Spinal cord (tissue), 10 donors: ENCODE data around the gene ZNF76. TPM values are rescaled to one million over a fixed set of nuclear protein-coding genes. Genes with fewer than 3 reads are reported as not detected.

ENCODE experiments used
- DNase-seq, 6 donors: peaks; one replicate each; pipeline versions ENCODE4 v3.0.0 to v3.0.0-alpha.2; 2013 to 2015; ENCODE audit warnings: low spot score in 6 of 6, low read depth in 4 of 6
- H3K27ac ChIP-seq: one replicate; pipeline ENCODE4 v1.5.1; 2013; ENCODE audit warnings: low read depth, low read length, control low read depth
- H3K27me3 ChIP-seq: one replicate; pipeline ENCODE4 v1.6.1; 2013; ENCODE audit warnings: low read length; ENCODE audit not compliant: control insufficient read depth, insufficient read depth
- H3K36me3 ChIP-seq: one replicate; pipeline ENCODE4 v1.6.1; 2013; ENCODE audit warnings: low read length; ENCODE audit not compliant: control insufficient read depth, insufficient read depth
- H3K4me1 ChIP-seq: one replicate; pipeline ENCODE4 v1.6.1; 2013; ENCODE audit warnings: low read length; ENCODE audit not compliant: control insufficient read depth, insufficient read depth
- H3K4me3 ChIP-seq: one replicate; pipeline ENCODE4 v1.5.1; 2013; ENCODE audit warnings: low read depth, low read length, control low read depth
- H3K9me3 ChIP-seq: one replicate; pipeline ENCODE4 v1.6.1; 2013; ENCODE audit warnings: low read length; ENCODE audit not compliant: control insufficient read depth, insufficient read depth
- WGBS: methylation state at CpG from one replicate; pipeline ENCODE4 v1.1.5; 2013; ENCODE audit warnings: missing lambda C conversion rate; ENCODE audit not compliant: insufficient coverage; 5-methylcytosine and 5-hydroxymethylcytosine counted together
- polyA plus RNA-seq, 2 donors: library from polyadenylated mRNA; unstranded; fragments of 120-200 nt; gene quantifications; one replicate each; pipeline ENCODE4 v1.2.1, GENCODE V29; 2013; ENCODE audit not compliant: insufficient read length in 2 of 2
- total RNA-seq, 2 donors: library from RNA; depleted of rRNA in 1 of 2; stranded (reverse); fragments of 120-200 nt in 1 of 2; fragments of >200 nt in 1 of 2; gene quantifications; one replicate each; pipeline versions ENCODE4 v1.2.3 to v1.2.4, GENCODE V29; 2013 to 2014
- donor health status: healthy.

Gene ZNF76
- total and polyA plus RNA-seq, 4 donors = 15.5 to 61.2 (median 37.7) TPM

DNA sequence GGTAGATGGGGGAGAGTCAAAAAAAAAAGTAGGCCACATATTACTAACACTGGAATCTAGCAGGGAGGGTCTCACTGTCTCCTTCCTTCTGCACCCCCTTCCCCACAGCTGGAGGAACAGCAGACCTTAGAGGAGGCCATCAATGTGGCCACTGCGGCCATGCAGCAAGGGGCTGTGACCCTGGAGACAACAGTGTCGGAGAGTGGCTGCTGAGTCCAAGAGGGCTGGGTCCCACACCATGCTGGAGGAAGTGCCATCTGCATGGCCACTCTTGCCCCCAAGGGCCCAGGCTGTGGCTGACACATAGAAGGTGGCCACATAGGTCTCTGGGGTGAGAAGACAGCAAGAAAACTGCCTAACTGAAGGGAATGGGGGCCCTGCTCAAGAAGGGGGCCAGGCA, 35.5 kb downstream of the ZNF76 start:
- Histone ChIP-seq H3K27me3 (no peaks in the 10 kb centered on the region), H3K9me3 (no peaks in the 10 kb centered on the region), H3K4me1 (peaks cover 21% of the 10 kb centered on the region), H3K36me3 (peaks cover 71% of the 10 kb centered on the region), H3K4me3 (no peak overlapping the region), H3K27ac (no peak overlapping the region)
- DNase-seq = no peak
- 94% methylated on average over 2 of the region's 2 CpGs for WGBS

GRCh38 chr6:35295521-35296315, 36.2 kb downstream of the ZNF76 start:
- peak in 1 of 6 donors; percentile 22 for DNase-seq
- peaks cover 64% of the 10 kb centered on the region for H3K36me3 ChIP-seq

GRCh38 chr6:35296931-35297600, 37.5 kb downstream of the ZNF76 start:
- Histone ChIP-seq H3K4me1 (peaks cover 21% of the 10 kb centered on the region), H3K27ac (no peak overlapping the region), H3K9me3 (no peaks in the 10 kb centered on the region), H3K27me3 (no peaks in the 10 kb centered on the region), H3K4me3 (no peak overlapping the region), H3K36me3 (peaks cover 51% of the 10 kb centered on the region)
- DNase-seq = no peak
- 64% methylated on average over 6 of the region's 6 CpGs for WGBS

More at GRCh38 chr6:35295521-35296315, 36.2 kb downstream of the ZNF76 start:
- H3K9me3 ChIP-seq = no peaks in the 10 kb centered on the region
- H3K4me1 ChIP-seq = peaks cover 21% of the 10 kb centered on the region
- 60% methylated on average over 1 of the region's 3 CpGs for WGBS
- H3K4me3 ChIP-seq = no peak overlapping the region
- H3K27ac ChIP-seq = no peak overlapping the region
- H3K27me3 ChIP-seq = no peaks in the 10 kb centered on the region

- WGBS = 37% methylated on average over 32 of the region's 35 CpGs
- peak within 1 kb of the TSS; percentile 13 for H3K4me3 ChIP-seq
Measured at GRCh38 chr6:35297601-35298481, 38.3 kb downstream of the ZNF76 start, which contains the start of gene DEF6. DEF6 (plus strand) TSS chr6:35297818; CDS start chr6:35297857, 39 bp downstream.

DNA sequence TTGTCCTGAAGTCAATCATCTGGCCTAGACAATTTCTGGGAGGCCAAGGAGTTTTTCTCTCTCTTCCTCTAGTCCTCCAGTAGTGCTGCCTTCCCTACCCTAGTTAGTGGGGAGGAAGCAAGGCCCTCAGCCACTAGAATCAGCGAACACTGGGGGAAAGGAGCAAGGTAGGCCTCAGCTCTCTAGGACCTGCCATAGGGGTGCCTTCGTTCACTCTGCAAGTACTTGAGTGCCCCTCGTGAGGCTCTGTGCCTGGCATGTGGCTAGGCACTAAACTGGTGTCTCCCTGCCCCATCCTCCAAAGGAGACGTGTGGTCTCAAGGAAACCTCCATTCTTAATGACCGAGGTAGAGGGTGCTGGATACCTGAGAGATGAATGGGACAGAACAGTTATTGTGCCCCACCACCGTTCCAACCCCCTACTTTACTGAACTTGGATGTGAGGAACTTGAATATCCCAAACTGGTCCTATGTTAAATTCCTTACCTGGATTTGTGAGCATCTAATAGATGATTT, 39.1 kb downstream of the ZNF76 start:
- Histone ChIP-seq H3K27ac (no peak overlapping the region), H3K4me3 (peak overlapping the region; percentile 13)
- 89% methylated on average over 4 of the region's 6 CpGs for WGBS

More at GRCh38 chr6:35297601-35298481, 38.3 kb downstream of the ZNF76 start, which contains the start of gene DEF6:
- peak in 4 of 6 donors; percentile 23 to 79 (median 53) for DNase-seq
- no peaks in the 10 kb centered on the region for H3K9me3 ChIP-seq
- H3K4me1 ChIP-seq = peaks cover 21% of the 10 kb centered on the region
- H3K36me3 ChIP-seq = peaks cover 43% of the 10 kb centered on the region
- no peak within 1 kb of the TSS for H3K27ac ChIP-seq
- no peaks in the 10 kb centered on the region for H3K27me3 ChIP-seq

GRCh38 chr6:35299674-35300073, 40.1 kb downstream of the ZNF76 start:
- peaks cover 31% of the 10 kb centered on the region for H3K36me3 ChIP-seq
- H3K27ac ChIP-seq = no peak overlapping the region
- H3K9me3 ChIP-seq = no peaks in the 10 kb centered on the region
- H3K4me3 ChIP-seq = no peak overlapping the region
- no peaks in the 10 kb centered on the region for H3K27me3 ChIP-seq
- 86% methylated on average over 4 of the region's 4 CpGs for WGBS
- peaks cover 21% of the 10 kb centered on the region for H3K4me1 ChIP-seq
- DNase-seq = no peak

More for the DNA sequence above, 39.1 kb downstream of the ZNF76 start:
- H3K4me1 ChIP-seq = peaks cover 21% of the 10 kb centered on the region
- DNase-seq = no peak
- H3K36me3 ChIP-seq = peaks cover 36% of the 10 kb centered on the region
- H3K27me3 ChIP-seq = no peaks in the 10 kb centered on the region
- no peaks in the 10 kb centered on the region for H3K9me3 ChIP-seq

GRCh38 chr6:35300848-35301247, 41.3 kb downstream of the ZNF76 start:
- Histone ChIP-seq H3K27ac (no peak overlapping the region), H3K4me3 (no peak overlapping the region), H3K4me1 (peaks cover 21% of the 10 kb centered on the region), H3K36me3 (peaks cover 20% of the 10 kb centered on the region), H3K9me3 (no peaks in the 10 kb centered on the region), H3K27me3 (no peaks in the 10 kb centered on the region)
- no peak for DNase-seq

GRCh38 chr6:35302604-35303241, 43.2 kb downstream of the ZNF76 start:
- Histone ChIP-seq H3K9me3 (no peaks in the 10 kb centered on the region), H3K36me3 (peaks cover 7% of the 10 kb centered on the region), H3K4me3 (no peak overlapping the region), H3K4me1 (peaks cover 10% of the 10 kb centered on the region), H3K27ac (no peak overlapping the region), H3K27me3 (no peaks in the 10 kb centered on the region)
- DNase-seq = no peak
- 34% methylated on average over 5 of the region's 6 CpGs for WGBS

- no peaks in the 10 kb centered on the region for H3K27me3 ChIP-seq
- no peaks in the 10 kb centered on the region for H3K9me3 ChIP-seq
- 85% methylated on average over 1 of the region's 1 CpG for WGBS
Measured at GRCh38 chr6:35304299-35304698, 44.8 kb downstream of the ZNF76 start.

More at GRCh38 chr6:35304299-35304698, 44.8 kb downstream of the ZNF76 start:
- Histone ChIP-seq H3K36me3 (no peaks in the 10 kb centered on the region), H3K4me1 (no peaks in the 10 kb centered on the region), H3K27ac (no peak overlapping the region), H3K4me3 (no peak overlapping the region)
- no peak for DNase-seq
